ACC112 (cell line): ENCODE data around the gene OGFOD1.
"Not testable (repeated sequence)": the region's sequence is repeated elsewhere in the genome, so short reads cannot be mapped to it uniquely, and the experiment has no call there.

ENCODE experiments used
- H2AFZ ChIP-seq: fragments of 200-600 bp; sonication (generic); one replicate; pipeline ENCODE4 v1.6.0; 2017; ENCODE audit warnings: antibody characterized with exemption, low read length; ENCODE audit not compliant: unreplicated experiment
- H3K27ac ChIP-seq: fragments of 200-600 bp; sonication (generic); 2 replicates; pipeline ENCODE4 v1.5.1; 2014; ENCODE audit warnings: low read depth, mild to moderate bottlenecking, antibody characterized with exemption, low read length, moderate library complexity
- H3K27me3 ChIP-seq: fragments of 200-600 bp; sonication (generic); 2 replicates; pipeline ENCODE4 v1.6.1; 2014; ENCODE audit warnings: mild to moderate bottlenecking, antibody characterized with exemption, low read length, moderate library complexity, mixed read lengths; ENCODE audit not compliant: insufficient read depth
- H3K36me3 ChIP-seq: fragments of 200-600 bp; sonication (generic); 2 replicates; pipeline ENCODE4 v1.6.1; 2016; ENCODE audit warnings: mild to moderate bottlenecking, antibody characterized with exemption, low read length, moderate library complexity, mixed read lengths; ENCODE audit not compliant: insufficient read depth
- H3K4me1 ChIP-seq: fragments of 200-600 bp; sonication (generic); one replicate; pipeline ENCODE4 v1.6.1; 2016; ENCODE audit warnings: low read length, mixed read lengths; ENCODE audit not compliant: insufficient read depth, unreplicated experiment, control insufficient read depth
- H3K4me3 ChIP-seq: fragments of 200-600 bp; sonication (generic); 2 replicates; pipeline ENCODE4 v1.5.1; 2014; ENCODE audit warnings: mild to moderate bottlenecking, low read depth, low read length
- H3K79me2 ChIP-seq: fragments of 200-600 bp; sonication (generic); one replicate; pipeline ENCODE4 v1.6.0; 2016; ENCODE audit warnings: low read length; ENCODE audit not compliant: control insufficient read depth, unreplicated experiment, insufficient read depth

The OGFOD1 gene

GRCh38 chr16:56480776-56481467, 29.6 kb downstream of the OGFOD1 start:
- H3K27ac ChIP-seq = peak overlapping the region; percentile 35; the same call in 1 of the 2 replicates
- H2AFZ ChIP-seq = no peak overlapping the region
- no peaks in the 10 kb centered on the region for H3K27me3 ChIP-seq
- H3K36me3 ChIP-seq = peaks cover 38% of the 10 kb centered on the region
- H3K79me2 ChIP-seq = no peaks in the 10 kb centered on the region
- no peak overlapping the region for H3K4me3 ChIP-seq
- H3K4me1 ChIP-seq = peaks cover 33% of the 10 kb centered on the region

- no peaks in the 10 kb centered on the region for H3K79me2 ChIP-seq
- no peaks in the 10 kb centered on the region for H3K27me3 ChIP-seq
- peak overlapping the region; percentile 35; the same call in 1 of the 2 replicates for H3K27ac ChIP-seq
- peaks cover 31% of the 10 kb centered on the region for H3K36me3 ChIP-seq
- no peak overlapping the region for H3K4me3 ChIP-seq
- H3K4me1 ChIP-seq = peaks cover 28% of the 10 kb centered on the region
- no peak overlapping the region for H2AFZ ChIP-seq
These were observed 30.2 kb downstream of the OGFOD1 start for GRCh38 chr16:56481468-56482122.

GRCh38 chr16:56482683-56483236, 31.4 kb downstream of the OGFOD1 start:
- Histone ChIP-seq H3K27me3 (no peaks in the 10 kb centered on the region), H3K4me3 (no peak overlapping the region), H3K27ac (no peak overlapping the region), H3K4me1 (peaks cover 16% of the 10 kb centered on the region), H3K79me2 (no peaks in the 10 kb centered on the region), H3K36me3 (peaks cover 26% of the 10 kb centered on the region), H2AFZ (no peak overlapping the region)

GRCh38 chr16:56483394-56483793, 32.0 kb downstream of the OGFOD1 start:
- Histone ChIP-seq H3K36me3 (peaks cover 24% of the 10 kb centered on the region), H3K4me1 (peaks cover 14% of the 10 kb centered on the region), H3K79me2 (no peaks in the 10 kb centered on the region), H3K4me3 (no peak overlapping the region), H2AFZ (no peak overlapping the region), H3K27ac (no peak overlapping the region), H3K27me3 (no peaks in the 10 kb centered on the region)

- no peak overlapping the region for H3K4me3 ChIP-seq
- H3K27ac ChIP-seq = no peak overlapping the region
- no peak overlapping the region for H2AFZ ChIP-seq
- H3K79me2 ChIP-seq = no peaks in the 10 kb centered on the region
- H3K36me3 ChIP-seq = peaks cover 17% of the 10 kb centered on the region
- no peaks in the 10 kb centered on the region for H3K4me1 ChIP-seq
- no peaks in the 10 kb centered on the region for H3K27me3 ChIP-seq
These were observed 36.7 kb downstream of the OGFOD1 start for GRCh38 chr16:56488035-56488434.

GRCh38 chr16:56488868-56489267, 37.5 kb downstream of the OGFOD1 start:
- not testable (repeated sequence) for H3K27me3 ChIP-seq, H3K27ac ChIP-seq, H3K4me1 ChIP-seq, H3K79me2 ChIP-seq, H3K4me3 ChIP-seq, H2AFZ ChIP-seq
- H3K36me3 ChIP-seq = peaks cover 14% of the 10 kb centered on the region

GRCh38 chr16:56491657-56492261, 40.4 kb downstream of the OGFOD1 start:
- Histone ChIP-seq H3K4me3 (no peak overlapping the region), H2AFZ (no peak overlapping the region), H3K27me3 (no peaks in the 10 kb centered on the region), H3K79me2 (no peaks in the 10 kb centered on the region), H3K36me3 (peaks cover 3% of the 10 kb centered on the region; the same call in 1 of the 2 replicates), H3K4me1 (no peaks in the 10 kb centered on the region), H3K27ac (no peak overlapping the region)

- Histone ChIP-seq H3K27me3 (no peaks in the 10 kb centered on the region), H3K4me1 (no peaks in the 10 kb centered on the region), H3K36me3 (peaks cover 10% of the 10 kb centered on the region), H3K79me2 (no peaks in the 10 kb centered on the region), H2AFZ (no peak overlapping the region), H3K27ac (no peak overlapping the region), H3K4me3 (no peak overlapping the region)
These were observed 41.8 kb downstream of the OGFOD1 start for GRCh38 chr16:56493126-56493525.

GRCh38 chr16:56493815-56494214, 42.5 kb downstream of the OGFOD1 start:
- no peaks in the 10 kb centered on the region for H3K27me3 ChIP-seq
- H3K4me1 ChIP-seq = no peaks in the 10 kb centered on the region
- H2AFZ ChIP-seq = no peak overlapping the region
- H3K79me2 ChIP-seq = no peaks in the 10 kb centered on the region
- H3K27ac ChIP-seq = no peak overlapping the region
- H3K4me3 ChIP-seq = no peak overlapping the region
- peaks cover 17% of the 10 kb centered on the region for H3K36me3 ChIP-seq

- Histone ChIP-seq H3K4me1 (no peaks in the 10 kb centered on the region), H3K4me3 (no peak overlapping the region), H3K27me3 (no peaks in the 10 kb centered on the region), H3K79me2 (no peaks in the 10 kb centered on the region), H3K36me3 (peaks cover 31% of the 10 kb centered on the region), H2AFZ (no peak overlapping the region), H3K27ac (no peak overlapping the region)
These were observed 53.8 kb downstream of the OGFOD1 start for GRCh38 chr16:56505181-56505580.
